ENCODE data around the gene FALEC.

- no peak for TF ChIP-seq EZH2 (IDR thresholded peaks at IDR 0.05; ENCODE audit: low read depth, low read length, severe bottlenecking)
- TF ChIP-seq USF2 (IDR thresholded peaks at IDR 0.05; ENCODE audit: low read length): no peak
Observed at GRCh38 chr1:150508982-150509381, 6.6 kb upstream of the FALEC start.
